Calu3 (cell line): Measurements from ENCODE around the gene CHRNA3. TPM values are rescaled to one million over a fixed set of nuclear protein-coding genes. Genes with fewer than 3 reads are reported as not detected.

Experiments used
- BruUV-seq: library from RNA; stranded (reverse); fragments of 400-500 nt; replicated peaks from 2 replicates; lab custom pipeline; 2021; lab: Mats Ljungman, UMichigan
- CTCF ChIA-PET: fragments of 300-600 bp; sonication (Branson Sonifier 250); formaldehyde crosslinking; loops from one replicate; lab custom pipeline; 2022; ENCODE audit warnings: antibody characterized with exemption; lab: Charles Lee
- DNase-seq: peaks from one replicate; pipeline ENCODE4 v3.0.0; 2022
- H3K27ac Mint-ChIP-seq: one replicate; pipeline ENCODE4 v1.8.0; 2022; ENCODE audit warnings: mixed read lengths; ENCODE audit not compliant: unreplicated experiment
- H3K27me3 Mint-ChIP-seq: one replicate; pipeline ENCODE4 v1.8.0; 2022; ENCODE audit warnings: mixed read lengths; ENCODE audit not compliant: unreplicated experiment
- H3K36me3 Mint-ChIP-seq: one replicate; pipeline ENCODE4 v1.8.0; 2022; ENCODE audit warnings: mild to moderate bottlenecking, moderate library complexity, mixed read lengths; ENCODE audit not compliant: insufficient read depth, unreplicated experiment
- H3K4me1 Mint-ChIP-seq: one replicate; pipeline ENCODE4 v1.8.0; 2022; ENCODE audit warnings: mild to moderate bottlenecking, low read depth, mixed read lengths; ENCODE audit not compliant: unreplicated experiment
- H3K4me3 Mint-ChIP-seq: one replicate; pipeline ENCODE4 v1.8.0; 2022; ENCODE audit warnings: mild to moderate bottlenecking, low read depth, moderate library complexity, mixed read lengths; ENCODE audit not compliant: unreplicated experiment
- H3K9me3 Mint-ChIP-seq: one replicate; pipeline ENCODE4 v1.8.0; 2022; ENCODE audit warnings: low read depth, mixed read lengths; ENCODE audit not compliant: unreplicated experiment
- CTCF ChIP-seq: fragments of 200-600 bp; IDR thresholded peaks from one replicate; pipeline ENCODE4 v1.8.0; 2022; ENCODE audit warnings: antibody characterized with exemption; ENCODE audit not compliant: unreplicated experiment
- intact Hi-C: fragments of 100-400 bp; cut with micrococcal nuclease; formaldehyde crosslinking; loops from one replicate; pipeline ENCODE4 v1.10.0; 2022; ENCODE audit not compliant: unreplicated experiment
- total RNA-seq: library from RNA; stranded (reverse); gene quantifications from 2 replicates; pipeline ENCODE4 v1.2.3, GENCODE V29; 2022

Gene CHRNA3
- total RNA-seq, 1 experiment from 2014 or later = not detected

DNA sequence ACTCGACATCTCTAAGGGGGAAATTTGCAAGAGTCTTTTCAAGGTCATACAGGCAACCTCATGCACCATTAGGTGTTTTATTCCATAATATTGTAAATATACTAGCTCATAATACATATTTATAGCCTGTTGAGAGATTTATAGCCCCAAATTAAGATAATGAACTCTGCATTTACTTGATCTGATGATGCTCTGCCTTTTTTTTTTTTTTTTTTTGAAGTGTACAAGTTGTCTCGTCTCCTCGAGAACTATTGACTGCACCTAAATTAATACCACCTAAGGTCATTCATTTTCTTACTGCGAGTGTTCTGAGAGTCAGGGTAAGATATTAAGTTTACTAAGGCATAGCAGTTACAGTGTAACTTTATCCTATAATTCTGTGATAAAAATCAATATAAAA, 49.4 kb downstream of the CHRNA3 start:
- Mint-ChIP-seq H3K9me3 (no peaks in the 10 kb centered on the region), H3K27me3 (no peaks in the 10 kb centered on the region), H3K27ac (no peak overlapping the region), H3K36me3 (peaks cover 15% of the 10 kb centered on the region), H3K4me3 (no peak overlapping the region), H3K4me1 (no peaks in the 10 kb centered on the region)
- DNase-seq = no peak
- CTCF ChIA-PET = interaction anchor here (0.7 kb wide), 1 partner anchor 15 kb away, joined by 3 read pairs; no protein-coding TSS in a partner anchor
- intact Hi-C loops = no loop called here
- BruUV-seq = no TSS peak
- no peak for TF ChIP-seq CTCF

DNA sequence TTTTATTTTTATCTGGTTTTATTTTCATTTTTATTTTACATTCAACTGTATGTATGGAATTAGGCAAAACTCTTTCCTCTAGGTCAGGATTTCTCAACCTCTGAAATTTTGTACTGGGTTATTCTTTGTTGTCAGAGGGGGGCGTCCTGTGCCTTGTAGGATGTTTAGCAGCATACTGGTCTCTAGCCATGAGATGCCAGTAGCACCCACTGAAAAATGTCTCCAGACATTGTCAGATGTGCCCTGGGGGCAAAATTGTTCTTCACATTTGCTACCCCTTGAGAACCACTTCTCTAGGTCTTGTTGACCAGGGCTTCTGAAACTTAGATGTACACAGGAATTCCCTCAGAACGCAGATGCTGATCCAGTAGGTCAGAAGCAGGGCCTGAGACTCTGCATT, 50.1 kb downstream of the CHRNA3 start:
- BruUV-seq = no TSS peak
- H3K4me3 Mint-ChIP-seq = no peak overlapping the region
- H3K27ac Mint-ChIP-seq = no peak overlapping the region
- DNase-seq = no peak
- H3K4me1 Mint-ChIP-seq = no peaks in the 10 kb centered on the region
- TF ChIP-seq CTCF = no peak
- CTCF ChIA-PET = interaction anchor here (0.7 kb wide), 1 partner anchor 16 kb away, joined by 3 read pairs; no protein-coding TSS in a partner anchor
- peaks cover 22% of the 10 kb centered on the region for H3K36me3 Mint-ChIP-seq
- no peaks in the 10 kb centered on the region for H3K27me3 Mint-ChIP-seq
- intact Hi-C loops = no loop called here
- H3K9me3 Mint-ChIP-seq = no peaks in the 10 kb centered on the region

DNA sequence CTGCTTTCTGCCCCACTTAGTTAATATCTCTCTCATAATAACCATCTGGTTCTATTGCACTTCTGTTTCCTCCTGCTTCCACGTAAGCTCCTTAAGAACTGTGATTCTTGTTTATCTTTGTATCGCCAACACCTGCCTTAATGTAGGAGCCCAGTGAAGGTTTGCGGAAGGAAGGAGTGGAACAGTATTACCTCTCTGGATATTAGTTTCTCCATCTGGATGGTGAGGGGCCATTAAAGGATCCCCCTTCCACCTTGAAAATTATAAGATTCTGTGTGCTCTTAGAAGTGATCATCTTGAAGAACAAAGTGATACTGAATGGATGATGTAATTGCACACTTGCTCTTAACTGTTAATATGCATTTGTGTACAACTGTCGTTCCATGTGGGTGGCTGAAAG, 53.3 kb downstream of the CHRNA3 start:
- Mint-ChIP-seq H3K27me3 (no peaks in the 10 kb centered on the region), H3K36me3 (peaks cover 30% of the 10 kb centered on the region), H3K9me3 (no peaks in the 10 kb centered on the region), H3K4me3 (peak overlapping the region; percentile 87), H3K27ac (peak overlapping the region; percentile 86), H3K4me1 (peaks cover 7% of the 10 kb centered on the region)
- no peak for TF ChIP-seq CTCF
- CTCF ChIA-PET = interaction anchor here (0.6 to 1.3 kb wide), 2 partner anchors 9 to 167 kb away, joined by 3 read pairs; no protein-coding TSS in a partner anchor
- intact Hi-C loops = no loop called here
- no TSS peak for BruUV-seq
- DNase-seq = no peak

GRCh38 chr15:78565951-78566774, 54.6 kb downstream of the CHRNA3 start:
- no peaks in the 10 kb centered on the region for H3K27me3 Mint-ChIP-seq

More at GRCh38 chr15:78565951-78566774, 54.6 kb downstream of the CHRNA3 start:
- DNase-seq = peak; percentile 33
- no peaks in the 10 kb centered on the region for H3K9me3 Mint-ChIP-seq
- TF ChIP-seq CTCF = peak; percentile 36
- BruUV-seq = TSS peak; percentile 68
- peaks cover 30% of the 10 kb centered on the region for H3K36me3 Mint-ChIP-seq
- peak overlapping the region; percentile 92 for H3K27ac Mint-ChIP-seq
- H3K4me1 Mint-ChIP-seq = peaks cover 7% of the 10 kb centered on the region
- CTCF ChIA-PET = interaction anchor here (0.7 to 2.6 kb wide), 10 partner anchors 9 to 185 kb away, joined by 3 to 16 read pairs (median 3); partner anchors contain the start of genes HYKK, IREB2 and PSMA4
- H3K4me3 Mint-ChIP-seq = peak overlapping the region; percentile 87
- intact Hi-C loops = no loop called here
